HepG2 (cell line): Measurements from ENCODE around the gene UQCRHL. TPM values are rescaled to one million over a fixed set of nuclear protein-coding genes. Genes with fewer than 3 reads are reported as not detected.

Experiments
- GFI1 ChIP-seq: sonication (generic); formaldehyde crosslinking; IDR thresholded peaks from 2 replicates; pipeline ENCODE4 v1.5.0; 2020; ENCODE audit warnings: missing genetic modification reagents, mild to moderate bottlenecking, borderline replicate concordance
- NFE2 ChIP-seq: sonication (generic); formaldehyde crosslinking; IDR thresholded peaks from 2 replicates; pipeline ENCODE4 v1.4.0; 2020; ENCODE audit warnings: missing genetic modification reagents
- PHF20 ChIP-seq: sonication (generic); formaldehyde crosslinking; IDR thresholded peaks from 2 replicates; pipeline ENCODE4 v1.5.0; 2020; ENCODE audit warnings: mild to moderate bottlenecking, missing genetic modification reagents
- ZFX ChIP-seq: sonication (generic); formaldehyde crosslinking; IDR thresholded peaks from 2 replicates; pipeline ENCODE4 v1.4.0; 2020; ENCODE audit warnings: mild to moderate bottlenecking, low read depth, missing genetic modification reagents, moderate library complexity
- ZNF569 ChIP-seq: sonication (generic); formaldehyde crosslinking; IDR thresholded peaks from 2 replicates; pipeline ENCODE4 v1.5.0; 2020; ENCODE audit warnings: mild to moderate bottlenecking, missing genetic modification reagents, moderate library complexity, borderline replicate concordance
- ZNF878 ChIP-seq: sonication (generic); formaldehyde crosslinking; IDR thresholded peaks from 2 replicates; pipeline ENCODE4 v1.8.1; 2023; ENCODE audit warnings: mild to moderate bottlenecking, missing genetic modification reagents, moderate library complexity
- ZSCAN9 ChIP-seq: IDR thresholded peaks from 2 replicates; pipeline ENCODE4 v1.6.1; 2016; ENCODE audit warnings: borderline replicate concordance
- polyA plus RNA-seq, 8 experiments: library from polyadenylated mRNA; depleted of rRNA in 3 of 8; stranded (reverse) in 7 of 8; unstranded in 1 of 8; fragments of >200 nt; fragmentation: Illumina TruSeq in 4 of 8; extraction: Trizol in 4 of 8; gene quantifications; 2 replicates each; pipeline versions ENCODE4 v1.2.1 to v1.2.3, GENCODE V29; 2011 to 2016; ENCODE audit warnings: low read depth in 4 of 8, missing spikeins in 1 of 8, mixed read lengths in 1 of 8; ENCODE audit not compliant: insufficient read depth in 1 of 8
- total RNA-seq, 5 experiments: library from RNA; depleted of rRNA; stranded (reverse); fragments of >200 nt; fragmentation: Illumina TruSeq; extraction: Trizol; gene quantifications; 2 replicates each; pipeline ENCODE4 v1.2.3, GENCODE V29; 2016; ENCODE audit warnings: low read depth in 1 of 5
- TF ChIP-seq, protein P1 (sequence below): sonication (generic); formaldehyde crosslinking; IDR thresholded peaks from 2 replicates; pipeline ENCODE4 v1.4.0; 2020; ENCODE audit warnings: low read depth, missing genetic modification reagents
- TF ChIP-seq, protein P2 (sequence below): sonication (generic); formaldehyde crosslinking; IDR thresholded peaks from 2 replicates; pipeline ENCODE4 v1.5.1; 2020; ENCODE audit warnings: mild to moderate bottlenecking, missing genetic modification reagents

UQCRHL gene
- total and polyA plus RNA-seq, 2 of the 13 experiments (the other 11 are each of a cell fraction or from before 2014, with no cell fraction given): 1.8 to 2.3 TPM

DNA sequence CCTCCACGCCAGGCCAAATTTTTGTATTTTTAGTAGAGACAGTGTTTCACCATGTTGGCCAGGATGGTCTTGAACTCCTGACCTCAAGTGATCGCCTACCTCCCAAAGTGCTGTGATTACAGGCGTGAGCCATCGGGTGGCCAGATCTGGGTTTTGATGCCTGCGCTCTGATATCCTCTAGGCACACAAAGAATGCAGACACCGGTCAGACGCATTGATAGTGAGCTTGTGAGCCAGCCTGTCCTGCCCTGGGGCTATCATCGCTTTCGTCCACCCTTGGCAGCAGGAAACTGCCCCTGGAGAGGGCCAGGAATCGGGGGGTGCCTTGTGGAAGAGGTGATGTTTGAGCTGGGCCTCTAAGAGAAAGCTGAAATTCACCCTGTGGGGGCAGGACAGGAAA is 44.9 kb downstream of the UQCRHL start (continued):
- TF ChIP-seq ZNF569 (no peak), ZSCAN9 (CRISPR knock-in tag) (no peak), GFI1 (CRISPR knock-in tag) (no peak), ZNF878 (CRISPR knock-in tag) (no peak), NFE2 (CRISPR knock-in tag) (no peak), ZFX (CRISPR knock-in tag) (no peak), PHF20 (CRISPR knock-in tag) (no peak)
- TF ChIP-seq, protein P1, sequence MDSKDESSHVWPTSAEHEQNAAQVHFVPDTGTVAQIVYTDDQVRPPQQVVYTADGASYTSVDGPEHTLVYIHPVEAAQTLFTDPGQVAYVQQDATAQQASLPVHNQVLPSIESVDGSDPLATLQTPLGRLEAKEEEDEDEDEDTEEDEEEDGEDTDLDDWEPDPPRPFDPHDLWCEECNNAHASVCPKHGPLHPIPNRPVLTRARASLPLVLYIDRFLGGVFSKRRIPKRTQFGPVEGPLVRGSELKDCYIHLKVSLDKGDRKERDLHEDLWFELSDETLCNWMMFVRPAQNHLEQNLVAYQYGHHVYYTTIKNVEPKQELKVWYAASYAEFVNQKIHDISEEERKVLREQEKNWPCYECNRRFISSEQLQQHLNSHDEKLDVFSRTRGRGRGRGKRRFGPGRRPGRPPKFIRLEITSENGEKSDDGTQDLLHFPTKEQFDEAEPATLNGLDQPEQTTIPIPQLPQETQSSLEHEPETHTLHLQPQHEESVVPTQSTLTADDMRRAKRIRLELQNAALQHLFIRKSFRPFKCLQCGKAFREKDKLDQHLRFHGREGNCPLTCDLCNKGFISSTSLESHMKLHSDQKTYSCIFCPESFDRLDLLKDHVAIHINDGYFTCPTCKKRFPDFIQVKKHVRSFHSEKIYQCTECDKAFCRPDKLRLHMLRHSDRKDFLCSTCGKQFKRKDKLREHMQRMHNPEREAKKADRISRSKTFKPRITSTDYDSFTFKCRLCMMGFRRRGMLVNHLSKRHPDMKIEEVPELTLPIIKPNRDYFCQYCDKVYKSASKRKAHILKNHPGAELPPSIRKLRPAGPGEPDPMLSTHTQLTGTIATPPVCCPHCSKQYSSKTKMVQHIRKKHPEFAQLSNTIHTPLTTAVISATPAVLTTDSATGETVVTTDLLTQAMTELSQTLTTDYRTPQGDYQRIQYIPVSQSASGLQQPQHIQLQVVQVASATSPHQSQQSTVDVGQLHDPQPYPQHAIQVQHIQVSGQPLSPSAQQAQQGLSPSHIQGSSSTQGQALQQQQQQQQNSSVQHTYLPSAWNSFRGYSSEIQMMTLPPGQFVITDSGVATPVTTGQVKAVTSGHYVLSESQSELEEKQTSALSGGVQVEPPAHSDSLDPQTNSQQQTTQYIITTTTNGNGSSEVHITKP (CRISPR knock-in tag): no peak
- TF ChIP-seq, protein P2, sequence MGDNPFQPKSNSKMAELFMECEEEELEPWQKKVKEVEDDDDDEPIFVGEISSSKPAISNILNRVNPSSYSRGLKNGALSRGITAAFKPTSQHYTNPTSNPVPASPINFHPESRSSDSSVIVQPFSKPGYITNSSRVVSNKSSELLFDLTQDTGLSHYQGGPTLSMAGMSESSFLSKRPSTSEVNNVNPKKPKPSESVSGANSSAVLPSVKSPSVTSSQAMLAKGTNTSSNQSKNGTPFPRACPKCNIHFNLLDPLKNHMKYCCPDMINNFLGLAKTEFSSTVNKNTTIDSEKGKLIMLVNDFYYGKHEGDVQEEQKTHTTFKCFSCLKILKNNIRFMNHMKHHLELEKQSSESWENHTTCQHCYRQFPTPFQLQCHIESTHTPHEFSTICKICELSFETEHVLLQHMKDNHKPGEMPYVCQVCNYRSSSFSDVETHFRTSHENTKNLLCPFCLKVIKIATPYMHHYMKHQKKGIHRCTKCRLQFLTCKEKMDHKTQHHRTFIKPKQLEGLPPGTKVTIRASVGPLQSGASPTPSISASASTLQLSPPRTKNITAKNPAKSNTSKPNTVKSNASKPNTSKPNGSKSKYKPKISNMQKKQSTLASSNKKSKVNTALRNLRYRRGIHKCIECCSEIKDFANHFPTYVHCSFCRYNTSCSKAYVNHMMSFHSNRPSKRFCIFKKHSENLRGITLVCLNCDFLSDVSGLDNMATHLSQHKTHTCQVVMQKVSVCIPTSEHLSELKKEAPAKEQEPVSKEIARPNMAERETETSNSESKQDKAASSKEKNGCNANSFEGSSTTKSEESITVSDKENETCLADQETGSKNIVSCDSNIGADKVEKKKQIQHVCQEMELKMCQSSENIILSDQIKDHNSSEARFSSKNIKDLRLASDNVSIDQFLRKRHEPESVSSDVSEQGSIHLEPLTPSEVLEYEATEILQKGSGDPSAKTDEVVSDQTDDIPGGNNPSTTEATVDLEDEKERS (CRISPR knock-in tag): no peak
- TF ChIP-seq, all 625 proteins: peak for 0
